DND-41 (cell line): ENCODE measurements around the gene DNAH5.

Source experiments
- ATAC-seq: fragments of 200-7000 bp; cut with Tn5 transposase; 3 replicates; pipeline ENCODE4 v1.9.1; 2021; ENCODE audit warnings: low read depth; ENCODE audit not compliant: insufficient read depth
- DNase-seq: peaks from one replicate; pipeline ENCODE4 v3.0.0-alpha.2; 2020
- H2AFZ ChIP-seq: 2 replicates; pipeline ENCODE4 v1.6.0; 2012; ENCODE audit warnings: low read depth, low read length
- H3K27ac ChIP-seq: 2 replicates; pipeline ENCODE4 v1.5.1; 2012; ENCODE audit warnings: low read length, inconsistent platforms
- H3K27me3 ChIP-seq: fragments of 200-600 bp; sonication (generic); 2 replicates; pipeline ENCODE4 v1.6.0; 2012; ENCODE audit warnings: low read length, mild to moderate bottlenecking, inconsistent platforms; ENCODE audit not compliant: insufficient read depth, poor library complexity
- H3K36me3 ChIP-seq: 2 replicates; pipeline ENCODE4 v1.5.1; 2012; ENCODE audit warnings: low read length, inconsistent platforms; ENCODE audit not compliant: insufficient read depth
- H3K4me1 ChIP-seq: 2 replicates; pipeline ENCODE4 v1.5.1; 2012; ENCODE audit warnings: mild to moderate bottlenecking, low read length; ENCODE audit not compliant: insufficient read depth
- H3K4me2 ChIP-seq: 2 replicates; pipeline ENCODE4 v1.6.0; 2012; ENCODE audit warnings: mild to moderate bottlenecking, moderate library complexity, low read length, inconsistent platforms; ENCODE audit not compliant: insufficient read depth
- H3K4me3 ChIP-seq, 2 experiments: fragments of 200-600 bp in 1 of 2; shearing (Covaris generic) in 1 of 2; 2 replicates each; pipeline ENCODE4 v1.5.1; 2012 to 2016; ENCODE audit warnings: inconsistent platforms in 2 of 2, low read length in 2 of 2, mild to moderate bottlenecking in 2 of 2, low read depth in 1 of 2, moderate library complexity in 1 of 2
- H3K79me2 ChIP-seq: 2 replicates; pipeline ENCODE4 v1.6.0; 2012; ENCODE audit warnings: low read length, inconsistent platforms; ENCODE audit not compliant: insufficient read depth
- H3K9ac ChIP-seq: 2 replicates; pipeline ENCODE4 v1.6.0; 2012; ENCODE audit warnings: low read depth, mild to moderate bottlenecking, inconsistent platforms, low read length, moderate library complexity
- H3K9me3 ChIP-seq: 2 replicates; pipeline ENCODE4 v1.5.1; 2012; ENCODE audit warnings: low read length, moderate library complexity, mild to moderate bottlenecking, inconsistent platforms; ENCODE audit not compliant: insufficient read depth, severe bottlenecking
- H4K20me1 ChIP-seq: 2 replicates; pipeline ENCODE4 v1.6.0; 2012; ENCODE audit warnings: low read length; ENCODE audit not compliant: insufficient read depth
- CTCF ChIP-seq: IDR thresholded peaks from 2 replicates; pipeline ENCODE4 v1.5.1; 2012; ENCODE audit warnings: borderline replicate concordance, low read length, moderate library complexity, mild to moderate bottlenecking; ENCODE audit not compliant: poor library complexity, severe bottlenecking; ENCODE audit errors: extremely low read depth
- EZH2 ChIP-seq: IDR thresholded peaks from 3 replicates; pipeline ENCODE4 v1.6.1; 2012; ENCODE audit warnings: borderline replicate concordance, low read depth, mild to moderate bottlenecking, moderate library complexity, low read length, inconsistent platforms; ENCODE audit not compliant: severe bottlenecking

The DNAH5 gene

GRCh38 chr5:13676531-13676930 lies 268.0 kb downstream of the DNAH5 start:
- Histone ChIP-seq H3K4me3 (no peak overlapping the region), H3K9ac (no peak overlapping the region), H3K4me1 (no peaks in the 10 kb centered on the region), H3K27me3 (no peaks in the 10 kb centered on the region), H3K4me2 (no peak overlapping the region), H4K20me1 (no peaks in the 10 kb centered on the region), H3K9me3 (no peaks in the 10 kb centered on the region), H3K36me3 (no peaks in the 10 kb centered on the region), H3K79me2 (no peaks in the 10 kb centered on the region), H2AFZ (no peak overlapping the region), H3K27ac (no peak overlapping the region)
- no peak for DNase-seq
- no peak for ATAC-seq
- TF ChIP-seq EZH2, result no peak
- no peak for TF ChIP-seq CTCF

GRCh38 chr5:13674391-13674790 lies 270.1 kb downstream of the DNAH5 start:
- H3K27me3 ChIP-seq, result no peaks in the 10 kb centered on the region
- no peaks in the 10 kb centered on the region for H3K4me1 ChIP-seq
- no peak overlapping the region for H3K9ac ChIP-seq
- H4K20me1 ChIP-seq, result no peaks in the 10 kb centered on the region
- TF ChIP-seq CTCF (no peak), EZH2 (no peak)
- ATAC-seq, result no peak
- H3K4me2 ChIP-seq, result no peak overlapping the region
- no peaks in the 10 kb centered on the region for H3K79me2 ChIP-seq
- H3K9me3 ChIP-seq, result no peaks in the 10 kb centered on the region
- DNase-seq, result no peak
- no peak overlapping the region for H3K4me3 ChIP-seq
- H3K36me3 ChIP-seq, result no peaks in the 10 kb centered on the region
- H3K27ac ChIP-seq, result no peak overlapping the region
- H2AFZ ChIP-seq, result no peak overlapping the region

GRCh38 chr5:13673511-13673910 lies 271.0 kb downstream of the DNAH5 start:
- ATAC-seq, result no peak
- Histone ChIP-seq H4K20me1 (no peaks in the 10 kb centered on the region), H3K4me3 (no peak overlapping the region), H3K36me3 (no peaks in the 10 kb centered on the region), H3K27me3 (no peaks in the 10 kb centered on the region), H3K79me2 (no peaks in the 10 kb centered on the region), H2AFZ (no peak overlapping the region), H3K9ac (no peak overlapping the region), H3K9me3 (no peaks in the 10 kb centered on the region), H3K4me2 (no peak overlapping the region), H3K4me1 (no peaks in the 10 kb centered on the region), H3K27ac (no peak overlapping the region)
- TF ChIP-seq CTCF (no peak), EZH2 (no peak)
- no peak for DNase-seq

GRCh38 chr5:13664377-13664776 lies 280.1 kb downstream of the DNAH5 start:
- Histone ChIP-seq H2AFZ (no peak overlapping the region), H3K27me3 (no peaks in the 10 kb centered on the region), H3K79me2 (no peaks in the 10 kb centered on the region), H3K9me3 (no peaks in the 10 kb centered on the region), H4K20me1 (no peaks in the 10 kb centered on the region), H3K36me3 (no peaks in the 10 kb centered on the region), H3K27ac (no peak overlapping the region), H3K9ac (no peak overlapping the region), H3K4me2 (no peak overlapping the region), H3K4me1 (no peaks in the 10 kb centered on the region), H3K4me3 (no peak overlapping the region)
- ATAC-seq, result no peak
- TF ChIP-seq CTCF (no peak), EZH2 (no peak)
- DNase-seq, result no peak
